ENCODE measurements around the gene IL15RA.

IL15RA gene

DNA sequence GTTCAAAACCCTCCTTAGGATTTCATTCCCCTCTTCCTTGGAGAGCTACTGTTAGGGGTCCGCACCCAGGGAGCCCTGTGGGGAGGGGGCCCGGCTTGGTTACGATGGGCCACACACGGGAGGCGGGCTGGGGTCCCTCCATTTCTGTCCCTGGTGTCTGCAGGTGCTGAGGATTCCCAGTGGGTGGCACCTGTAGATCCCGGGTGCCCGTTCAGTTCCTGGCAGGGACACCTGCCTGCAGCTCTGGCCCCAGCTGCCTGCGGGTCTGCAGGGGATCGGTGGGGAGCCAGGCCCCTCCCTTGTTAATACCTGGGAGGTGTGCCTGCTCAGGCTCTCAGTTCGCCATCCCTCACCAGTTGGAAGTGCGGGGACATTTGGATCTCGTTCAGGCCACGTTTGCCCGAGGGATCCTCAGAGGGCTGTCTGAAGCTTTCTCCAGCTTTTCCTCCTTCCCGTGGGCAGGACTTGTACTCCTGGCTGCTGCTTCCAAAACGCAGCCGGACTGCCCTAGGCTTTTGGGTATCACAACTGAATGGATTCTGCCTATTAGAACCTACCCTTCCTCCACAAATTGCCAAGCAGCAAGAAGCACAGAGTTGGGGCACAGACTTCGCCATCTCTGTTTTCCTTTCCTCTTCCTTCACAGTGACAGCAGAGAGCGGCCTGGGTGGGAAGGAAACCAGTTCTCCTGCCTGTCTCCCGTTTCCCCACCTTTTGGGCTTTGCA, 22.3 kb upstream of the IL15RA start:
- no peaks in the 10 kb centered on the region for H3K36me3 ChIP-seq (ENCODE audit: low read length)
- H3K27ac ChIP-seq (ENCODE audit: low read depth, low read length) = no peak overlapping the region
- no peaks in the 10 kb centered on the region for H3K79me2 ChIP-seq (ENCODE audit: insufficient read depth, low read length)
- no peak for TF ChIP-seq CTCF (IDR thresholded peaks at IDR 0.05; ENCODE audit: insufficient read depth, low read length, poor library complexity, severe bottlenecking)
- TF ChIP-seq EZH2phosphoT487 (conservative IDR thresholded peaks at IDR 0.05; ENCODE audit: low read length) = no peak
- no peaks in the 10 kb centered on the region for H3K9me2 ChIP-seq (replicated peaks; ENCODE audit: insufficient read depth, low read length)
- H2AFZ ChIP-seq (ENCODE audit: low read depth, low read length, severe bottlenecking) = no peak overlapping the region
- no peak overlapping the region for H3K9ac ChIP-seq (ENCODE audit: low read length)
- H3K27me3 ChIP-seq (ENCODE audit: low read length) = no peaks in the 10 kb centered on the region
- H3F3A ChIP-seq (ENCODE audit: insufficient read depth) = no peaks in the 10 kb centered on the region
- no peak overlapping the region for H3K4me2 ChIP-seq (ENCODE audit: low read depth, low read length, poor library complexity, severe bottlenecking)
- no peaks in the 10 kb centered on the region for H3K9me3 ChIP-seq (ENCODE audit: insufficient read depth, low read length)
- no peak overlapping the region for H3K4me3 ChIP-seq (ENCODE audit: insufficient read depth, low read length, poor library complexity, severe bottlenecking)
- H4K20me1 ChIP-seq (ENCODE audit: low read depth, low read length) = no peaks in the 10 kb centered on the region

DNA sequence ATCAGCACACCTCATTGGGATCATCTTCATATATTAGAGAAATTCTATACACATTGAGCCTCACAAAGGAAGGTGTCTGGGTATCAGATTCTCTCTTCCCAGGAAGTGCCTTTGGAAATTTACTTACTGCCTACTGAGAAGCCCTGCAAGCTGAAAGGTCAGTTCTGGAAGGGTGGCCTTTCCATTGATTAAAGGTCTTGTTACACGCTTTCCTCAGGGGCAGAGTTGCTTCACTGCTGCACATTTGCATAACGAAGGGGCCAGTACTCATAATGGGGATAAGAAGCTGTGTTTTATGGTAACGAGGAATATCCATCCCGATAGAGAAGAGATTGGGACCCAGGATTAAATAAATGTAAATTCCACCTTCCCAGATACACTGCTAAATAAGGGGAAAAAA, 19.4 kb upstream of the IL15RA start:
- Histone ChIP-seq H3K9me2 (replicated peaks; ENCODE audit: insufficient read depth, low read length) (no peaks in the 10 kb centered on the region), H3K4me3 (ENCODE audit: insufficient read depth, low read length, poor library complexity, severe bottlenecking) (no peak overlapping the region), H3K36me3 (ENCODE audit: low read length) (no peaks in the 10 kb centered on the region), H3K79me2 (ENCODE audit: insufficient read depth, low read length) (no peaks in the 10 kb centered on the region), H3F3A (ENCODE audit: insufficient read depth) (no peaks in the 10 kb centered on the region), H3K27ac (ENCODE audit: low read depth, low read length) (no peak overlapping the region), H2AFZ (ENCODE audit: low read depth, low read length, severe bottlenecking) (no peak overlapping the region), H3K9me3 (ENCODE audit: insufficient read depth, low read length) (peaks cover 6% of the 10 kb centered on the region; the same call in 1 of the 2 replicates), H3K9ac (ENCODE audit: low read length) (no peak overlapping the region), H3K4me2 (ENCODE audit: low read depth, low read length, poor library complexity, severe bottlenecking) (no peak overlapping the region), H3K27me3 (ENCODE audit: low read length) (no peaks in the 10 kb centered on the region), H4K20me1 (ENCODE audit: low read depth, low read length) (no peaks in the 10 kb centered on the region)
- TF ChIP-seq EZH2phosphoT487 (conservative IDR thresholded peaks at IDR 0.05; ENCODE audit: low read length) = no peak
- no peak for TF ChIP-seq CTCF (IDR thresholded peaks at IDR 0.05; ENCODE audit: insufficient read depth, low read length, poor library complexity, severe bottlenecking)

- H2AFZ ChIP-seq (ENCODE audit: low read depth, low read length, severe bottlenecking) = no peak overlapping the region
- no peaks in the 10 kb centered on the region for H3K36me3 ChIP-seq (ENCODE audit: low read length)
- no peaks in the 10 kb centered on the region for H3K79me2 ChIP-seq (ENCODE audit: insufficient read depth, low read length)
- no peaks in the 10 kb centered on the region for H3F3A ChIP-seq (ENCODE audit: insufficient read depth)
- no peak overlapping the region for H3K4me2 ChIP-seq (ENCODE audit: low read depth, low read length, poor library complexity, severe bottlenecking)
- no peaks in the 10 kb centered on the region for H3K27me3 ChIP-seq (ENCODE audit: low read length)
- no peak overlapping the region for H3K9ac ChIP-seq (ENCODE audit: low read length)
- peaks cover 11% of the 10 kb centered on the region for H3K9me3 ChIP-seq (ENCODE audit: insufficient read depth, low read length)
- H4K20me1 ChIP-seq (ENCODE audit: low read depth, low read length) = no peaks in the 10 kb centered on the region
- H3K4me3 ChIP-seq (ENCODE audit: insufficient read depth, low read length, poor library complexity, severe bottlenecking) = no peak overlapping the region
- no peak overlapping the region for H3K27ac ChIP-seq (ENCODE audit: low read depth, low read length)
- no peak for TF ChIP-seq CTCF (IDR thresholded peaks at IDR 0.05; ENCODE audit: insufficient read depth, low read length, poor library complexity, severe bottlenecking)
- TF ChIP-seq EZH2phosphoT487 (conservative IDR thresholded peaks at IDR 0.05; ENCODE audit: low read length) = no peak
- no peaks in the 10 kb centered on the region for H3K9me2 ChIP-seq (replicated peaks; ENCODE audit: insufficient read depth, low read length)
These were observed 15.1 kb upstream of the IL15RA start for GRCh38 chr10:5992398-5992797.
